GM10266 (cell line): ENCODE measurements around the gene RASA3.
"Not testable (repeated sequence)": the region's sequence is repeated elsewhere in the genome, so short reads cannot be mapped to it uniquely, and the experiment has no call there.

ENCODE experiments used
- DNase-seq: peaks from one replicate; pipeline ENCODE4 v3.0.0; 2012; ENCODE audit errors: extremely low spot score
- CTCF ChIP-seq: IDR thresholded peaks from 2 replicates; pipeline ENCODE4 v1.5.1; 2012; ENCODE audit warnings: mild to moderate bottlenecking, low read depth; ENCODE audit not compliant: control insufficient read depth, insufficient read depth; ENCODE audit errors: missing control alignments

RASA3 gene

GRCh38 chr13:114102521-114103288 is 29.7 kb downstream of the RASA3 start:
- TF ChIP-seq CTCF, result no peak
- DNase-seq, result no peak

DNA sequence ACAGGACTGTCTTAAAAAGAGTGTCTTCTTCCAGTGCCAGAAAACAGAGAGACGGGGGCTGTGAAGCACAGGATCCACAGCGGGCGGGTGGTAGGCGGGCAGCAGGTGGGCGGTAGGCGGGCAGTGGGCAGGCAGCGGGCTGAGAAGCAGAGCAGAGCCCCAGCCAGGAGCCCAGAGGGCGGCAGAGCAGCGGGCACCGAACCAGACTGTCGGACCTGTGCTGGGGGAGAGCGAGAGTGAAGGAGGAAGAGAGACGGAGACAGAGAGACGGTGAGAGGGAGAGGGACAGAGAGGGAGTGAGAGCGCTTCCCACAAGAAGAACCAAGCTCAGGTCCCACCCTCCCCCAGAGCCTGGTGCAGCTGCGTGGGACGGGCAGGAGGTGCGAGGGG is 30.3 kb downstream of the RASA3 start:
- DNase-seq, result no peak
- TF ChIP-seq CTCF, result no peak

DNA sequence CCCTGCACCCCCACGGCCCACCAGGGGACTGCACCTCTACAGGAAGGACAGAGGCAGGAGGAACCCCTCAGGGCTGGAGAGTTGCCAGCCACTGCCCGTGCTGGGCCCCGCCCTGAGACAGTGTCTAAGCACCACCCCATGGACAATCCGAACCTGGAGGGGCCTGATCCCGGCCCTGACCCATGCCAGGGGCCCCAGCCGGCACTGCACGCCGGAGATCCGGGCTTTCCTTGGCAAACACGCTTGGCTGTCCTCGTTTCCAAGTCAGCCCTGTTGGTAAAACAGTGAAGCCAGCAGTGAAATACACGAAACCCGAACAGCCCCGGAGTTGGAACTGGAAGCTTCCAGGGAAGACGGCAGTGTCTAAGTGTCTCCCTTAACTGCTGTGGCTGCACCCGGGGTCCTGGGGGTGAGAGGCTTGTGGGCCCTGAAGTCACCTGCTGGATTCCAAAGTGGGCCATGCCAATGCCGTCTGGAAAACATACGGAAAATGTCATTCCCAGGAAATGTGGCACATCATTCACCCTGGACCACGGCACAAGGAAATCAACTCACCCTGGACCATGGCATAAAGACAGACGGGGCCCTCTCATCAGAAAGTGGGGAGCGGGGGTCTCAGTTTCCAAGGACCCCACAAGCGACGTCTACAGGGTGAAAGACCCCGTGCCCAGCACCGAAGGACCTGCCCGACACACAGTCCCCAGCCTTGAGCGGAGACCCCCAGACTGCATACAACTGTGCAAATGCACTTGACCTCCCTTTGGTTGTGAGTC is 30.9 kb downstream of the RASA3 start:
- no peak for DNase-seq
- TF ChIP-seq CTCF, result no peak

DNA sequence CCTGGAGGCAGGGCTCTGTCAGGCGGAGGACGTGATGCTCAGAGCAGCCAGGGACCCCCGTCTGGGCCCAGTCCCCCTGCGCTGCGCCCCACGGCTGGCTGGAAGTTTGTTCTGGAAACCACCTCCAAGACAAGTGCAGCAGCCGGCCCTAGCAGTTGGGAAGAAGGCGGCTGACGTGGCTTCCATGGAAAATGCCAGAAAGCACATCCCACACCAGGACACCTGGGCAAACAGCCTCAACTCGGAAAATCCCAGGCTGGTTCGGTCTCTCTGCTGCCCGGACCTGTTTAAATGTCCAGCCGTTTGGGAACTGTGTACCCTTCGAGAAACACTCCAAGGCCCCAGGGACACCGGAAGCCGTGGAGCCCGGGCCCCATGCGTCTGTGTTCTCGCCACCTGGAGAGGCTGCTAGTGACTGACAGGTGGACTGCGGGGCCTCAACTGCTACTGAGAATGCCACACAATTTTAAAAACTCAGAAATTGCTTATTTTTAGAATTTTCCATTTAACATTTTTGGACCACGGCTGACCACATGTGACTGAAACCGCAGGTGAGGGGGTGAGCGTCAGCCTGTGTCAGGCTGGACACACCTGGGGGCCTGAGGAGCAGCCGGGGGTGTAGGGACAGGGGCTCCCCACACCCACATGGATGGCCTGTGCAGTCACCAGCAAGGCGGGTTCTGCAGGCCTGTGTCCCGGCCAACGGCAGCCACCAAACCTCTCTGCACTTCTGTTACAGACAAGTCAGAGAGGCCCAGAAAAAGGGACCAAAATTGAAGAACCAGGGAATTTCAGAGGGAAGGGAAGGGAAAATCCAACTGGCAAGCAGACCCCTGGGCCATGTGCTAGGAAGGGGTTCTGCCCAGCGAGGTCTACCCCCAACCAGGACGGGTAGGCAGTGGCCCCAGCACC is 31.7 kb downstream of the RASA3 start:
- peak; percentile 72 for DNase-seq
- TF ChIP-seq CTCF, result no peak

GRCh38 chr13:114099918-114100445 is 32.4 kb downstream of the RASA3 start:
- DNase-seq, result no peak

GRCh38 chr13:114099191-114099590 is 33.2 kb downstream of the RASA3 start:
- DNase-seq, result peak; percentile 65
- no peak for TF ChIP-seq CTCF

More at GRCh38 chr13:114099918-114100445, 32.4 kb downstream of the RASA3 start:
- no peak for TF ChIP-seq CTCF

GRCh38 chr13:114098689-114099056 is 33.8 kb downstream of the RASA3 start:
- not testable (repeated sequence) for DNase-seq
